ENCODE results near the gene MFAP3L.

DNA sequence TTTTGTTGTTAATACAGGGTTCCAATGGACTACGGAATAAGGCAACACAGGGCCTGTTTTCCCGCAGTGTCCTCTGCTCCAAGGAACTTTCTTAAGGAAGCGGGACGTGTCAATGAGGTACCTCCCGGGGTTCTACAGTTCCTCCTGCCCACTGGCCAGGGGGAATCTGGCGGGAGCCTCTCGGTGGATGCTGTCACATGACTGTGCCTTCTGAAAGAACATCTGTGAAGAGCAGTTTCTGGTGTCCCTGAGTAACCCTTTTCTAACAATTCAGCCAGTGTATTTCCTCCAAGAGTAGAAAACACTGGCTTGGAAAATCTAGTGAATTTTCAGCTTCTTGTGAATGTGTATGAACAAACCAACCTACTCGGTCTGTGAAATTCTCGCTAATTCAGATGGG lies 32.7 kb downstream of the MFAP3L start:
- TF ChIP-seq SIN3A (IDR thresholded peaks at IDR 0.05; ENCODE audit: borderline replicate concordance, insufficient read depth, low read depth, low read length): no peak
- TF ChIP-seq, protein P1, sequence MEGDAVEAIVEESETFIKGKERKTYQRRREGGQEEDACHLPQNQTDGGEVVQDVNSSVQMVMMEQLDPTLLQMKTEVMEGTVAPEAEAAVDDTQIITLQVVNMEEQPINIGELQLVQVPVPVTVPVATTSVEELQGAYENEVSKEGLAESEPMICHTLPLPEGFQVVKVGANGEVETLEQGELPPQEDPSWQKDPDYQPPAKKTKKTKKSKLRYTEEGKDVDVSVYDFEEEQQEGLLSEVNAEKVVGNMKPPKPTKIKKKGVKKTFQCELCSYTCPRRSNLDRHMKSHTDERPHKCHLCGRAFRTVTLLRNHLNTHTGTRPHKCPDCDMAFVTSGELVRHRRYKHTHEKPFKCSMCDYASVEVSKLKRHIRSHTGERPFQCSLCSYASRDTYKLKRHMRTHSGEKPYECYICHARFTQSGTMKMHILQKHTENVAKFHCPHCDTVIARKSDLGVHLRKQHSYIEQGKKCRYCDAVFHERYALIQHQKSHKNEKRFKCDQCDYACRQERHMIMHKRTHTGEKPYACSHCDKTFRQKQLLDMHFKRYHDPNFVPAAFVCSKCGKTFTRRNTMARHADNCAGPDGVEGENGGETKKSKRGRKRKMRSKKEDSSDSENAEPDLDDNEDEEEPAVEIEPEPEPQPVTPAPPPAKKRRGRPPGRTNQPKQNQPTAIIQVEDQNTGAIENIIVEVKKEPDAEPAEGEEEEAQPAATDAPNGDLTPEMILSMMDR (IDR thresholded peaks at IDR 0.05): no peak
- no peak for TF ChIP-seq TCF7L2 (IDR thresholded peaks at IDR 0.05; ENCODE audit: low read depth, low read length)
